Measurements from ENCODE around the gene EEF1AKMT2. TPM values are rescaled to one million over a fixed set of nuclear protein-coding genes. Genes with fewer than 3 reads are reported as not detected.
A peak's percentile ranks its signal among the peaks of the same experiment; 100 is the strongest.
"Not testable (repeated sequence)": the region's sequence is repeated elsewhere in the genome, so short reads cannot be mapped to it uniquely, and the experiment has no call there.

The EEF1AKMT2 gene
- total and polyA plus RNA-seq, 4 experiments from 2014 or later = 18.2 to 31.1 (median 22.1) TPM

DNA sequence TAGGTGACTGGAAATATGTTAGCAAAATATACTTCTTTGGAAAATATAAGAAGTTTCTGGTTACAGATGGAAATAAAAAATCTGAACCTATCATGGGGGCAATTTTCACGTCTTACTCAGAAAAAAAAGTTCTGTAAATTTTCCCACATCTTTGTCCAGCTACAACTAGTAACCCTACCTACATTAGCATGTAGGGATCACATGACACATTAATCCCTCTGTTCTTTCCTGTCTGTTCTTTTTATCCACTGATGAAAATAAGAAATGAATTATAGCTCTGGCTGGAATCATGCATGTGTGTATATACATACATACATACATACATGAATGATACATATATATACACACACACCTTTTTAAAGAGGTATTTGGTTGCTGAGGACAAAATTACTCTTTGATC is 43.9 kb downstream of the EEF1AKMT2 start:
- Mint-ChIP-seq H3K9me3 (no peaks in the 10 kb centered on the region), H3K4me1 (peaks cover 11 to 22% (median 18%) of the 10 kb centered on the region in 4 donors), H3K27me3 (no peaks in the 10 kb centered on the region), H3K27ac (no peak overlapping the region), H3K4me3 (no peak overlapping the region), H3K36me3 (peaks cover 0 to 7% of the 10 kb centered on the region in 2 donors)
- Histone ChIP-seq H3K27ac (ENCODE audit: low read depth, low read length) (no peak overlapping the region), H3K9me3 (ENCODE audit: control insufficient read depth in 1 of 2, low read length in 2 of 2) (no peaks in the 10 kb centered on the region), H3K4me3 (ENCODE audit: low read length in 2 of 2) (no peak overlapping the region), H3K4me1 (ENCODE audit: insufficient read depth, low read length) (peaks cover 15% of the 10 kb centered on the region), H3K36me3 (ENCODE audit: insufficient read depth, low read length) (no peaks in the 10 kb centered on the region), H3K27me3 (ENCODE audit: insufficient read depth, low read length) (no peaks in the 10 kb centered on the region)
- CTCF ChIA-PET (ENCODE audit: partially characterized antibody) = interaction anchor here (0.8 to 6.8 kb wide), 15 partner anchors 9 to 753 kb away, joined by 3 to 256 read pairs (median 7); partner anchors contain the start of gene EEF1AKMT2
- intact Hi-C loops (cut with micrococcal nuclease) = no loop called here
- POLR2A ChIA-PET (ENCODE audit: partially characterized antibody) = interaction anchor here (1.0 to 1.5 kb wide), 3 partner anchors 16 to 215 kb away, joined by 3 read pairs; no protein-coding TSS in a partner anchor
- DNase-seq = no peak

DNA sequence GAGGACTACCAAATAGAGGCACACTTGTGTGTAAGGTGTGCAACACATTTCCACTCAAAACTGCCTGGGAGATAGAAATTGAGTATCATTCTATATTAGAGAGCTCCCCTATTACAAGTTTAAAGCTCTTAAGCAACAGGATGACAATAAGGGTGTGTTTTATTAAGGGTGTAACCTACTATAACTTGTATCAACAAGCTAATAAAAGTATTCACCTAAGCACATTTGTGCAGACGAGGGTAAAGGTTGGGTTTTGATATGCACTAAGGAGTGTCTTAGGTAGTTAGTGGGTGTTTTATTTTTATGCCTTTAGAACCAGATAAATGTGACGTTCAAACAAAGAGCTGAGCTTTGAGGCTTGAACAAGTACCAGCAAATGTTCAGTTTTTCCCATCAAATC is 44.7 kb downstream of the EEF1AKMT2 start:
- DNase-seq = no peak
- H3K27me3 Mint-ChIP-seq = no peaks in the 10 kb centered on the region
- ChIA-PET CTCF (ENCODE audit: partially characterized antibody) (interaction anchor here (0.6 to 6.8 kb wide), 16 partner anchors 9 to 753 kb away, joined by 3 to 256 read pairs (median 8); no protein-coding TSS in a partner anchor), POLR2A (ENCODE audit: partially characterized antibody) (interaction anchor here (1.5 to 3.4 kb wide), 2 partner anchors 207 to 214 kb away, joined by 3 to 27 read pairs; no protein-coding TSS in a partner anchor)
- Histone ChIP-seq H3K4me1 (ENCODE audit: insufficient read depth, low read length) (peaks cover 23% of the 10 kb centered on the region), H3K27me3 (ENCODE audit: insufficient read depth, low read length) (no peaks in the 10 kb centered on the region), H3K27ac (ENCODE audit: low read depth, low read length) (no peak overlapping the region), H3K36me3 (ENCODE audit: insufficient read depth, low read length) (no peaks in the 10 kb centered on the region), H3K9me3 (ENCODE audit: control insufficient read depth in 1 of 2, low read length in 2 of 2) (no peaks in the 10 kb centered on the region), H3K4me3 (ENCODE audit: low read length in 2 of 2) (no peak overlapping the region)
- H3K4me1 Mint-ChIP-seq = peaks cover 16 to 30% (median 24%) of the 10 kb centered on the region in 4 donors
- H3K36me3 Mint-ChIP-seq = peaks cover 0 to 13% of the 10 kb centered on the region in 2 donors
- intact Hi-C loops (cut with micrococcal nuclease) = no loop called here
- no peak overlapping the region for H3K4me3 Mint-ChIP-seq
- H3K27ac Mint-ChIP-seq = peak overlapping the region in 1 of 7 donors; percentile 4
- no peaks in the 10 kb centered on the region for H3K9me3 Mint-ChIP-seq

DNA sequence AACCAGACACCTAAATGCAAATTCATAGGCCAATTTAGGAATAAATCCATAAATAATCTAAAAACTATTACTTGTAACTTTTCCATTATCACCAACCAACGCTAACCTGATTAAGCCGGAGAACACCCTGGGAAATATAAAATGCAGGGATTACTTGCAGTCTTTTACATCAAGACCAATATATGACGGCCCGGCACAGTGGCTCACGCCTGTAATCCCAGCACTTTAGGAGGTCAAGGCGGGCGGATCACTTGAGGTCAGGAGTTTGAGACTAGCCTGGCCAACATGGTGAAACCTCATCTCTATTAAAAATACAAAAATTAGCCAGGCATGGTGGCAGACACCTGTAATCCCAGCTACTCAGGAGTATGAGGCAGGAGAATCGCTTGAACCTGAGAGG is 45.2 kb downstream of the EEF1AKMT2 start:
- H3K27me3 Mint-ChIP-seq; H3K9me3 ChIP-seq (ENCODE audit: control insufficient read depth in 1 of 2, low read length in 2 of 2); H3K9me3 Mint-ChIP-seq; H3K27ac ChIP-seq (ENCODE audit: low read depth, low read length); H3K36me3 ChIP-seq (ENCODE audit: insufficient read depth, low read length); H3K4me3 Mint-ChIP-seq; H3K4me3 ChIP-seq (ENCODE audit: low read length in 2 of 2); H3K27me3 ChIP-seq (ENCODE audit: insufficient read depth, low read length); intact Hi-C loops (cut with micrococcal nuclease); DNase-seq: not testable (repeated sequence)
- Mint-ChIP-seq H3K4me1 (peaks cover 21 to 35% (median 29%) of the 10 kb centered on the region in 4 donors), H3K27ac (peak overlapping the region in 1 of 7 donors; percentile 88), H3K36me3 (peaks cover 0 to 11% of the 10 kb centered on the region in 2 donors)
- H3K4me1 ChIP-seq (ENCODE audit: insufficient read depth, low read length) = peaks cover 28% of the 10 kb centered on the region
- POLR2A ChIA-PET (ENCODE audit: partially characterized antibody) = interaction anchor here (1.2 to 3.4 kb wide), 5 partner anchors 17 to 752 kb away, joined by 3 to 27 read pairs (median 5); no protein-coding TSS in a partner anchor
- CTCF ChIA-PET (ENCODE audit: partially characterized antibody) = interaction anchor here (0.7 to 6.8 kb wide), 20 partner anchors 8 to 752 kb away, joined by 3 to 256 read pairs (median 7); no protein-coding TSS in a partner anchor

DNA sequence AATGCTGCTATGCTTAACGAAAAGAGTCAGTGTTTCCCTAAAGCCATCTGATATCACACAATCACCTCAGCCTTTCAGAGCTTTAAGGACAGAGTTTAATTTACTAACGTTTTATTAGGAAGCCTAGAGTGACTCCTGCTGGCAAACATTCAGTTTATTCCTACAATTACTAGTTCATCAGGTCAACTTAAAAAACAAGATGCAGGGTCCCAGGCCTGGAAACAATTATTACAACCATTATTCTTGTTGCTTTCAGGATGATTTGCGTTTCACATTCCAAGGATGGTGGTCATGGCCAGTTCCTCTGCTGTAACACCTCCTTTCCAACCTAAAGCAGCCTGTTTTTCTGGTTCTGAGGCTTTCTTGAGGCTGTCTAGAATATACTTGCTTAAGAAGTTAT is 46.0 kb downstream of the EEF1AKMT2 start:
- CTCF ChIA-PET (ENCODE audit: partially characterized antibody) = interaction anchor here (0.7 to 6.8 kb wide), 36 partner anchors 8 to 751 kb away, joined by 3 to 256 read pairs (median 4); no protein-coding TSS in a partner anchor
- H3K4me1 Mint-ChIP-seq = peaks cover 26 to 43% (median 36%) of the 10 kb centered on the region in 4 donors
- peak overlapping the region in 6 of 7 donors; percentile 12 to 93 (median 86) for H3K27ac Mint-ChIP-seq
- no peaks in the 10 kb centered on the region for H3K27me3 ChIP-seq (ENCODE audit: insufficient read depth, low read length)
- H3K36me3 Mint-ChIP-seq = peaks cover 0 to 15% of the 10 kb centered on the region in 2 donors
- POLR2A ChIA-PET (ENCODE audit: partially characterized antibody) = interaction anchor here (0.5 to 3.4 kb wide), 19 partner anchors 11 to 751 kb away, joined by 3 to 27 read pairs (median 3); no protein-coding TSS in a partner anchor
- peak overlapping the region in 5 of 8 donors; percentile 13 to 89 (median 70) for H3K4me3 Mint-ChIP-seq
- H3K36me3 ChIP-seq (ENCODE audit: insufficient read depth, low read length) = no peaks in the 10 kb centered on the region
- H3K9me3 Mint-ChIP-seq = no peaks in the 10 kb centered on the region
- peak; percentile 38 to 69 (median 69) for DNase-seq
- peaks cover 36% of the 10 kb centered on the region for H3K4me1 ChIP-seq (ENCODE audit: insufficient read depth, low read length)
- H3K9me3 ChIP-seq (ENCODE audit: control insufficient read depth in 1 of 2, low read length in 2 of 2) = no peaks in the 10 kb centered on the region
- no peaks in the 10 kb centered on the region for H3K27me3 Mint-ChIP-seq
- H3K27ac ChIP-seq (ENCODE audit: low read depth, low read length) = no peak overlapping the region
- H3K4me3 ChIP-seq (ENCODE audit: low read length in 2 of 2) = no peak overlapping the region
- intact Hi-C loops (cut with micrococcal nuclease) = loop anchor here (1.0 to 2.0 kb wide), 5 partner anchors 205 to 751 kb away; partner anchors contain the start of gene LHPP

DNA sequence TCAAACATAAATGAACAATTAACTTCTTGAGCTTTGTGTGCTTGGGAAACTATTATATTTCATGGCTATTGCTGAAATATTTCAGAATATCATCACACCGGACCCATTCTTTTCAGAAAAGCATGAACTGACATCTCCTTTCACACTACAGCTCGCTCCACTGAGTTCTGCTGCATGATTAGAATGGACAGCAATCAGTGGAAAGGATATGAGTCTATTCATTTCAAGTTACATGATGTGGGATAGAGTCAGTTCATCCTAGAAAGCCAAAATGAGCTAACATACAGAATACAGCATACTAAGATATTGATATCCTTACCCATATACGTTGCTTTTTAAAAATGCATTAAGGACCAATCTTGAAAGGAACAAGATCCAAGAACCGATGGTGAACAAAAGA is 46.4 kb downstream of the EEF1AKMT2 start:
- intact Hi-C loops (cut with micrococcal nuclease) = loop anchor here (1.0 to 2.0 kb wide), 5 partner anchors 205 to 750 kb away; partner anchors contain the start of gene LHPP
- no peaks in the 10 kb centered on the region for H3K9me3 Mint-ChIP-seq

DNA sequence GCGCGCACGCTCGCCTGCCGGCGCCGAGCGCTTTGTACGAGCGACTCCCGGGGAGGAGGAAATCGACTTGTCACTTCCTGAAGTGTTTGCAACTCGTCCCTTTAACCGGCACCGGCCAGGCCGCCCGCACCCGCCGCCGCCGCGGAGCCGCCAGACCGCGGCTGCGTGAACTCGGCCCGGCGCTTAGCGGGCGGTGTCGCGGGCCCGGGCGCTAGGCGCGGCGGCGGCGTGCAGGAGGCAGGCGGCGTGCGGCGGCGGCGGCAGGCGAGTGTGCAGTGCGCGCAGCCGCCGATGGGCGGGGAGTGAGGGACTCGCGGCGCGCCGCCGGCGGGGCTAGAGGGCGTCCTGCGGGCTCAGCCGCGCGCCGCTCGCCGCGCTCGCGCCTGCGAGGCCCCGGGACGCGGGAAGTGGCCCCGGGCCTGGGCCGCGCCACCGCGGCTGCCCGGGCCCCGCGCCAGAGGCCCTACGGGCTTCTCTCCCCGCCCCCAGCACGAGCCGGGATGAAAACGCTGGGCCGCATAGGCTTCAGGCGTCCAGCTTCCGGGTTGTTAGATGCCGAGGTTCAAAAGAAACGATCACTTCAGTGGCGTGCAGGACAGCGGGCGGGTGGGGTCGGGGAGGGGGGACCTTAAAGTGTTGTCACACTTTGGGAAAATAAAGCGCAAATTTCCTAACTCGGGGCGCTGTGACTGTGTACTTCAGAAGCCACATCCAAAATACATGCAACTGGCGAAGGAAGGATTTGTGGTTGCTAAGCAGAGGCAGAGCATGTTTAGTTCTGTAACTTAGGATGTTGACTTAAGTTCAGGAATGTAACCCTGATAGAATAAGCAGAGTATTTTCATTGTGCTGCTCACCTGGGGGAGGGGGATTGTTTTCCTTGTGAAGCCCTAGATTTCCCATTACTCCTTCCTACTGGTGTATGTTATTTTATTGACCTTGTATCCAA is 47.3 kb downstream of the EEF1AKMT2 start, which contains the start of gene FAM53B:
Gene FAM53B (minus strand): TSS at position 277 of the 949 bp plus-strand sequence. CDS start 37,665 bp downstream, outside the sequence.
- H3K4me3 ChIP-seq (ENCODE audit: low read length in 2 of 2) = peak within 1 kb of the TSS; percentile 57 to 79
- CTCF ChIA-PET (ENCODE audit: partially characterized antibody) = interaction anchor here (0.9 to 6.8 kb wide), 26 partner anchors 9 to 356 kb away, joined by 3 to 256 read pairs (median 4); no protein-coding TSS in a partner anchor
- peaks cover 0 to 15% of the 10 kb centered on the region in 2 donors for H3K36me3 Mint-ChIP-seq
- intact Hi-C loops (cut with micrococcal nuclease) = loop anchor here (1.0 to 5.0 kb wide), 7 partner anchors 47 to 750 kb away; partner anchors contain the start of genes EEF1AKMT2 and LHPP
- no peaks in the 10 kb centered on the region for H3K9me3 ChIP-seq (ENCODE audit: control insufficient read depth in 1 of 2, low read length in 2 of 2)
- POLR2A ChIA-PET (ENCODE audit: partially characterized antibody) = interaction anchor here (0.6 to 5.4 kb wide), 17 partner anchors 12 to 214 kb away, joined by 3 to 68 read pairs (median 4); no protein-coding TSS in a partner anchor
- no peaks in the 10 kb centered on the region for H3K36me3 ChIP-seq (ENCODE audit: insufficient read depth, low read length)
- DNase-seq = peak; percentile 79 to 87 (median 85)
- H3K27me3 ChIP-seq (ENCODE audit: insufficient read depth, low read length) = no peaks in the 10 kb centered on the region
- peak within 1 kb of the TSS; percentile 64 for H3K27ac ChIP-seq (ENCODE audit: low read depth, low read length)
- peak within 1 kb of the TSS; percentile 95 to 100 (median 98) for H3K4me3 Mint-ChIP-seq
- H3K9me3 Mint-ChIP-seq = no peaks in the 10 kb centered on the region
- H3K4me1 ChIP-seq (ENCODE audit: insufficient read depth, low read length) = peaks cover 46% of the 10 kb centered on the region
- no peaks in the 10 kb centered on the region for H3K27me3 Mint-ChIP-seq
- peaks cover 37 to 54% (median 47%) of the 10 kb centered on the region in 4 donors for H3K4me1 Mint-ChIP-seq
- H3K27ac Mint-ChIP-seq = peak within 1 kb of the TSS; percentile 91 to 99 (median 96)

More for the DNA sequence above, 46.4 kb downstream of the EEF1AKMT2 start:
- Mint-ChIP-seq H3K4me3 (peak overlapping the region; percentile 83 to 89 (median 88)), H3K27me3 (no peaks in the 10 kb centered on the region), H3K27ac (peak overlapping the region; percentile 12 to 93 (median 89)), H3K36me3 (peaks cover 0 to 15% of the 10 kb centered on the region in 2 donors), H3K4me1 (peaks cover 28 to 47% (median 40%) of the 10 kb centered on the region in 4 donors)
- Histone ChIP-seq H3K27ac (ENCODE audit: low read depth, low read length) (peak overlapping the region; percentile 2), H3K27me3 (ENCODE audit: insufficient read depth, low read length) (no peaks in the 10 kb centered on the region), H3K4me1 (ENCODE audit: insufficient read depth, low read length) (peaks cover 40% of the 10 kb centered on the region), H3K36me3 (ENCODE audit: insufficient read depth, low read length) (no peaks in the 10 kb centered on the region), H3K9me3 (ENCODE audit: control insufficient read depth in 1 of 2, low read length in 2 of 2) (no peaks in the 10 kb centered on the region), H3K4me3 (ENCODE audit: low read length in 2 of 2) (no peak overlapping the region)
- no peak for DNase-seq
- POLR2A ChIA-PET (ENCODE audit: partially characterized antibody) = interaction anchor here (0.5 to 3.4 kb wide), 21 partner anchors 11 to 750 kb away, joined by 3 to 27 read pairs (median 3); no protein-coding TSS in a partner anchor
- CTCF ChIA-PET (ENCODE audit: partially characterized antibody) = interaction anchor here (0.7 to 6.8 kb wide), 33 partner anchors 8 to 749 kb away, joined by 3 to 256 read pairs (median 4); no protein-coding TSS in a partner anchor
